ENCODE measurements around the gene PLXNA1. TPM values are rescaled to one million over a fixed set of nuclear protein-coding genes. Genes with fewer than 3 reads are reported as not detected.

Gene PLXNA1
- total and polyA plus RNA-seq, 9 of the 15 experiments (the other 6 are each of a cell fraction or from before 2014, with no cell fraction given), result 0.23 to 59.9 (median 16.8) TPM

GRCh38 chr3:127002195-127003174 lies 19.6 kb downstream of the PLXNA1 start (continued):
- TF ChIP-seq ZNF740 (CRISPR knock-in tag; IDR thresholded peaks at IDR 0.05), result peak; percentile 64; the same call in 1 of the 2 replicates
- no peak for TF ChIP-seq ZNF740 (tag; IDR thresholded peaks at IDR 0.05)
- TF ChIP-seq ZNF583 (CRISPR knock-in tag; IDR thresholded peaks at IDR 0.05), result no peak
- no peak for TF ChIP-seq HDAC6 (IDR thresholded peaks at IDR 0.05; ENCODE audit: low read depth, low read length)
- peak; percentile 36; the same call in 1 of the 2 replicates for TF ChIP-seq TFAP4 (CRISPR knock-in tag; IDR thresholded peaks at IDR 0.05; ENCODE audit: borderline replicate concordance)
- 0 out of 2 replicates have a peak, but pooled peaks have one; percentile 33 for TF ChIP-seq RBFOX2 (IDR thresholded peaks at IDR 0.05; ENCODE audit: low read depth, low read length)
- TF ChIP-seq TEAD1 (CRISPR knock-in tag; IDR thresholded peaks at IDR 0.05), result peak in 1 of 2 experiments; percentile 42; a peak in 1 of 4 replicates
- TF ChIP-seq MAFF (IDR thresholded peaks at IDR 0.05; ENCODE audit: low read length), result no peak
- TF ChIP-seq TSC22D4 (tag; IDR thresholded peaks at IDR 0.05), result no peak
- no peak for TF ChIP-seq GABPB2 (CRISPR knock-in tag; conservative IDR thresholded peaks at IDR 0.05)

Measured in K562 (cell line).